Fibroblast of lung (primary cell): ENCODE data around the gene ADAT2. TPM values are rescaled to one million over a fixed set of nuclear protein-coding genes. Genes with fewer than 3 reads are reported as not detected.
"Not testable (repeated sequence)": the region's sequence is repeated elsewhere in the genome, so short reads cannot be mapped to it uniquely, and the experiment has no call there.

Source experiments
- DNase-seq, 2 donors: peaks; one replicate each; pipeline versions ENCODE4 v3.0.0 to v3.0.0-alpha.2; 2010; ENCODE audit warnings: low read depth in 2 of 2
- H2AFZ ChIP-seq: 2 replicates; pipeline ENCODE4 v1.5.1; 2012; ENCODE audit warnings: low read length, control low read depth, inconsistent platforms
- H3K27ac ChIP-seq: 2 replicates; pipeline ENCODE4 v1.5.1; 2011; ENCODE audit warnings: low read length, control low read depth; ENCODE audit not compliant: insufficient read depth
- H3K27me3 ChIP-seq: 2 replicates; pipeline ENCODE4 v1.5.1; 2011; ENCODE audit warnings: mild to moderate bottlenecking, low read length; ENCODE audit not compliant: control insufficient read depth, insufficient read depth
- H3K36me3 ChIP-seq: 2 replicates; pipeline ENCODE4 v1.5.1; 2011; ENCODE audit warnings: low read length; ENCODE audit not compliant: control insufficient read depth, insufficient read depth
- H3K4me1 ChIP-seq: 2 replicates; pipeline ENCODE4 v1.5.1; 2011; ENCODE audit warnings: low read length; ENCODE audit not compliant: control insufficient read depth, insufficient read depth; ENCODE audit errors: extremely low read depth
- H3K4me2 ChIP-seq: 2 replicates; pipeline ENCODE4 v1.5.1; 2011; ENCODE audit warnings: low read length, control low read depth; ENCODE audit not compliant: insufficient read depth; ENCODE audit errors: extremely low read depth
- H3K4me3 ChIP-seq, 4 experiments: fragments of 200-600 bp in 1 of 4; sonication (generic) in 1 of 4; replicated peaks in 1 of 4; 2 replicates each; pipeline ENCODE4 v1.5.1; 2011 to 2016; ENCODE audit warnings: low read length in 4 of 4, low read depth in 3 of 4, mild to moderate bottlenecking in 3 of 4, control low read depth in 2 of 4, inconsistent platforms in 1 of 4, mixed read lengths in 1 of 4; ENCODE audit not compliant: insufficient read depth in 1 of 4; ENCODE audit errors: control extremely low read depth in 1 of 4
- H3K79me2 ChIP-seq: 2 replicates; pipeline ENCODE4 v1.5.1; 2012; ENCODE audit warnings: mild to moderate bottlenecking, low read length, inconsistent platforms; ENCODE audit not compliant: control insufficient read depth, insufficient read depth
- H3K9ac ChIP-seq: 2 replicates; pipeline ENCODE4 v1.5.1; 2011; ENCODE audit warnings: mild to moderate bottlenecking, low read length, control low read depth; ENCODE audit not compliant: insufficient read depth
- H3K9me3 ChIP-seq: 2 replicates; pipeline ENCODE4 v1.5.1; 2012; ENCODE audit warnings: low read depth, low read length; ENCODE audit not compliant: control insufficient read depth, insufficient read depth
- H4K20me1 ChIP-seq: 2 replicates; pipeline ENCODE4 v1.5.1; 2011; ENCODE audit warnings: low read length; ENCODE audit not compliant: control insufficient read depth, insufficient read depth; ENCODE audit errors: extremely low read depth
- EZH2 ChIP-seq: IDR thresholded peaks from 2 replicates; pipeline ENCODE4 v1.5.1; 2012; ENCODE audit warnings: low read length, control low read depth, mild to moderate bottlenecking; ENCODE audit errors: missing control alignments
- polyA plus RNA-seq, 2 donors: library from polyadenylated mRNA; depleted of rRNA in 1 of 2; stranded (reverse) in 1 of 2; unstranded in 1 of 2; fragments of >200 nt; gene quantifications; 2 replicates each; pipeline ENCODE4 v1.2.1, GENCODE V29; 2011 to 2012; ENCODE audit warnings: missing spikeins in 1 of 2
- total RNA-seq: library from RNA; depleted of rRNA; stranded (reverse); fragments of >200 nt; gene quantifications from 2 replicates; pipeline ENCODE4 v1.2.1, GENCODE V29; 2014
- TF ChIP-seq, protein P1 (sequence below), 2 donors: IDR thresholded peaks in 1 of 2; conservative IDR thresholded peaks in 1 of 2; 1 replicate in 1 of 2; 2 replicates in 1 of 2; pipeline ENCODE4 v1.5.1; 2011 to 2012; ENCODE audit warnings: low read length in 2 of 2, control low read depth in 1 of 2, inconsistent platforms in 1 of 2, low read depth in 1 of 2, mild to moderate bottlenecking in 1 of 2

Gene ADAT2
- total and polyA plus RNA-seq, 2 donors (not counting 1 experiment from before 2014, with no cell fraction given) = 4.7 to 5.0 TPM

DNA sequence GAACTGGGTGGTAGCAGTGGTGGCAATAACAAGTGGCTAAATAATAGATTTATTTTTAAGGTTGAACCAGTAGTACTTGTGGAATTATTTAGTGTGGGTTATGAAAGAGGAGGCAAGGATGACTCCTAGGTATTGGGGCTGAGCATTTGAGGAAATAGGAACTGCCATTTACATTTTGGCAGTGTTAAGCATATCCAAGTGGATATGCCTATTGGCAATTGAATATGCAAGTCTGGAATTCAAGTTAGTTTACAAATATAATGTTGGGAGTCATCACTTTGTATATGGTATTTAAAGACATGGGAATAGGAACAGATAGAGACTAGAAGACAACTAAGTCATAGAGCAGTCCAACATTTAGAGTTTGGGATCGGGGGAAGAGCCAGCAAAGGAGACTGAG is 26.1 kb upstream of the ADAT2 start:
- Histone ChIP-seq H3K27ac (no peak overlapping the region), H3K36me3 (no peaks in the 10 kb centered on the region), H3K9me3 (no peaks in the 10 kb centered on the region), H3K4me3 (no peak overlapping the region), H4K20me1 (no peaks in the 10 kb centered on the region), H3K4me2 (no peak overlapping the region), H3K9ac (no peak overlapping the region), H3K4me1 (no peaks in the 10 kb centered on the region), H3K27me3 (no peaks in the 10 kb centered on the region), H2AFZ (no peak overlapping the region), H3K79me2 (no peaks in the 10 kb centered on the region)
- no peak for DNase-seq
- TF ChIP-seq, protein P1, sequence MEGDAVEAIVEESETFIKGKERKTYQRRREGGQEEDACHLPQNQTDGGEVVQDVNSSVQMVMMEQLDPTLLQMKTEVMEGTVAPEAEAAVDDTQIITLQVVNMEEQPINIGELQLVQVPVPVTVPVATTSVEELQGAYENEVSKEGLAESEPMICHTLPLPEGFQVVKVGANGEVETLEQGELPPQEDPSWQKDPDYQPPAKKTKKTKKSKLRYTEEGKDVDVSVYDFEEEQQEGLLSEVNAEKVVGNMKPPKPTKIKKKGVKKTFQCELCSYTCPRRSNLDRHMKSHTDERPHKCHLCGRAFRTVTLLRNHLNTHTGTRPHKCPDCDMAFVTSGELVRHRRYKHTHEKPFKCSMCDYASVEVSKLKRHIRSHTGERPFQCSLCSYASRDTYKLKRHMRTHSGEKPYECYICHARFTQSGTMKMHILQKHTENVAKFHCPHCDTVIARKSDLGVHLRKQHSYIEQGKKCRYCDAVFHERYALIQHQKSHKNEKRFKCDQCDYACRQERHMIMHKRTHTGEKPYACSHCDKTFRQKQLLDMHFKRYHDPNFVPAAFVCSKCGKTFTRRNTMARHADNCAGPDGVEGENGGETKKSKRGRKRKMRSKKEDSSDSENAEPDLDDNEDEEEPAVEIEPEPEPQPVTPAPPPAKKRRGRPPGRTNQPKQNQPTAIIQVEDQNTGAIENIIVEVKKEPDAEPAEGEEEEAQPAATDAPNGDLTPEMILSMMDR (conservative IDR thresholded peaks at IDR 0.05 in 1 of 2, IDR thresholded peaks at IDR 0.05 in 1 of 2; ENCODE audit: low read depth in 1 of 2, low read length in 2 of 2) = no peak
- TF ChIP-seq EZH2 = no peak

DNA sequence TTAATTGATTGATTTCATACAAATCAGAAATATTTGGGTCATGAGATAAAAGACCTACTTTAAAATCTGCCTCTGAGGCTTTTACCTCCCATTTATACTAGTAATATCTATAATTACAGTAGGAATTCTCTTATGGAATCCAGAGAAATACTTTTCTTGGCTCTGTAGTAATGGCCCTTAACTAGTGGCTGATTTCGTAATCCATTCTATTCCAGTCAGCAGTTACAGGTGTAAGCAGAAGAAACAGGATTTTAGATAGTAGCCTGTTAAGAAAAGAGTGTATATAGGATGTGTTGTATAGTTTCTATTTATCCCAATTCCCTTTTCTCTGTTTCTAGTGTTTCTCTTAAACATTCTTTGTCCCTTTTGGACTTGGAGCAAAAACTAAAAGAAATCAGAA is 21.3 kb upstream of the ADAT2 start:
- H3K79me2 ChIP-seq = no peaks in the 10 kb centered on the region
- no peaks in the 10 kb centered on the region for H3K36me3 ChIP-seq
- no peak overlapping the region for H2AFZ ChIP-seq
- no peak overlapping the region for H3K4me2 ChIP-seq
- no peak overlapping the region for H3K27ac ChIP-seq
- H3K27me3 ChIP-seq = no peaks in the 10 kb centered on the region
- no peak overlapping the region for H3K9ac ChIP-seq
- no peaks in the 10 kb centered on the region for H4K20me1 ChIP-seq
- no peak for DNase-seq
- no peak for TF ChIP-seq EZH2
- TF ChIP-seq, protein P1 (conservative IDR thresholded peaks at IDR 0.05 in 1 of 2, IDR thresholded peaks at IDR 0.05 in 1 of 2; ENCODE audit: low read depth in 1 of 2, low read length in 2 of 2) = no peak
- H3K4me1 ChIP-seq = no peaks in the 10 kb centered on the region
- no peaks in the 10 kb centered on the region for H3K9me3 ChIP-seq
- H3K4me3 ChIP-seq = no peak overlapping the region

DNA sequence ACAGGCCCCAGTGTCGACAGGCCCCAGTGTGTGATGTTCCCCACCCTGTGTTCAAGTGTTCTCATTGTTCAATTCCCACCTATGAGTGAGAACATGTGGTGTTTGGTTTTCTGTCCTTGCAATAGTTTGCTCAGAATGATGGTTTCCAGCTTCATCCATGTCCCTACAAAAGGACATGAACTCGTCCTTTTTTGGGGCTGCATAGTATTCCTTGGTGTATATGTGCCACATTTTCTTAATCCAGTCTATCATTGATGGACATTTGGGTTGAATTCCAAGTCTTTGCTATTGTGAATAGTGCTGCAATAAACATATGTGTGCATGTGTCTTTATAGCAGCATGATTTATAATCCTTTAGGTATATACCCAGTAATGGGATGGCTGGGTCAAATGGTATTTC is 18.3 kb upstream of the ADAT2 start:
- H3K4me2 ChIP-seq, H3K9ac ChIP-seq: not testable (repeated sequence)

More for the DNA sequence above, 18.3 kb upstream of the ADAT2 start:
- DNase-seq, H2AFZ ChIP-seq, H3K27ac ChIP-seq, H3K79me2 ChIP-seq, H3K27me3 ChIP-seq, H4K20me1 ChIP-seq, H3K9me3 ChIP-seq, H3K36me3 ChIP-seq, H3K4me3 ChIP-seq, H3K4me1 ChIP-seq: not testable (repeated sequence)
